Thoracic aorta (tissue), 2 donors: ENCODE data around the gene UBE3B. TPM values are rescaled to one million over a fixed set of nuclear protein-coding genes. Genes with fewer than 3 reads are reported as not detected.
"Not testable (repeated sequence)": the region's sequence is repeated elsewhere in the genome, so short reads cannot be mapped to it uniquely, and the experiment has no call there.

Experiments used
- ATAC-seq: fragments of 150-250 bp; one replicate; pipeline ENCODE4 v1.8.0; 2017; ENCODE audit warnings: low read depth; ENCODE audit not compliant: insufficient number of reproducible peaks, low FRiP score
- DNase-seq: peaks from one replicate; pipeline ENCODE4 v3.0.0-alpha.2; 2020; ENCODE audit warnings: low spot score
- H3K27ac ChIP-seq, 2 donors: fragments of 200-600 bp; sonication (generic); 1 replicate in 1 of 2; 2 replicates in 1 of 2; pipeline ENCODE4 v1.5.1; 2016; ENCODE audit warnings: mild to moderate bottlenecking in 2 of 2, moderate library complexity in 2 of 2
- H3K27me3 ChIP-seq: fragments of 200-600 bp; sonication (generic); replicated peaks from 2 replicates; pipeline ENCODE4 v1.6.0; 2016; ENCODE audit warnings: mild to moderate bottlenecking; ENCODE audit not compliant: insufficient read depth
- H3K36me3 ChIP-seq: fragments of 200-600 bp; sonication (generic); one replicate; pipeline ENCODE4 v1.5.1; 2016
- H3K4me1 ChIP-seq, 2 donors: fragments of 200-600 bp; sonication (generic); 1 replicate in 1 of 2; 2 replicates in 1 of 2; pipeline versions ENCODE4 v1.5.1 to v1.6.0; 2016; ENCODE audit warnings: low read depth in 2 of 2, mild to moderate bottlenecking in 1 of 2; ENCODE audit not compliant: control insufficient read depth in 1 of 2
- H3K4me3 ChIP-seq: fragments of 200-600 bp; sonication (generic); 2 replicates; pipeline ENCODE4 v1.5.1; 2016; ENCODE audit warnings: mild to moderate bottlenecking
- H3K9me3 ChIP-seq: fragments of 200-600 bp; sonication (generic); 2 replicates; pipeline ENCODE4 v1.5.1; 2016
- CTCF ChIP-seq: fragments of 200-600 bp; sonication (generic); IDR thresholded peaks from one replicate; pipeline ENCODE4 v1.5.1; 2019; ENCODE audit warnings: antibody characterized with exemption
- total RNA-seq, 2 donors: library from RNA; depleted of rRNA; stranded (reverse); fragments of >200 nt; gene quantifications; one replicate each; pipeline versions ENCODE4 v1.1.0 to v1.2.3, GENCODE V29; 2016

UBE3B gene
- total RNA-seq, 2 donors from 2014 or later, result 41.4 to 75.3 TPM

- no peaks in the 10 kb centered on the region for H3K27me3 ChIP-seq
- peaks cover 62 to 97% of the 10 kb centered on the region in 2 donors for H3K4me1 ChIP-seq
- H3K27ac ChIP-seq, result peak overlapping the region; percentile 99
- no peak for ATAC-seq
- TF ChIP-seq CTCF, result no peak
- H3K4me3 ChIP-seq, result no peak overlapping the region
- peaks cover 29% of the 10 kb centered on the region for H3K36me3 ChIP-seq
- DNase-seq, result no peak
- H3K9me3 ChIP-seq, result no peaks in the 10 kb centered on the region
Observed at GRCh38 chr12:109467978-109468676, 9.3 kb upstream of the UBE3B start.

- no peaks in the 10 kb centered on the region for H3K9me3 ChIP-seq
- H3K27ac ChIP-seq, result peak overlapping the region in 1 of 2 donors; percentile 49
- no peak for ATAC-seq
- no peak for TF ChIP-seq CTCF
- peaks cover 52 to 99% of the 10 kb centered on the region in 2 donors for H3K4me1 ChIP-seq
- peaks cover 29% of the 10 kb centered on the region for H3K36me3 ChIP-seq
- no peaks in the 10 kb centered on the region for H3K27me3 ChIP-seq
- no peak for DNase-seq
- no peak overlapping the region for H3K4me3 ChIP-seq
Observed at GRCh38 chr12:109469517-109469916, 7.9 kb upstream of the UBE3B start.

- Histone ChIP-seq H3K27ac (peak overlapping the region; percentile 22 to 42), H3K27me3 (no peaks in the 10 kb centered on the region), H3K36me3 (peaks cover 12% of the 10 kb centered on the region), H3K4me3 (no peak overlapping the region), H3K4me1 (peaks cover 36 to 79% of the 10 kb centered on the region in 2 donors), H3K9me3 (no peaks in the 10 kb centered on the region)
- TF ChIP-seq CTCF, result no peak
- ATAC-seq (no peak), DNase-seq (no peak)
Observed at GRCh38 chr12:109473006-109473405, 4.4 kb upstream of the UBE3B start.

GRCh38 chr12:109473526-109474270 is 3.7 kb upstream of the UBE3B start:
- DNase-seq, H3K4me3 ChIP-seq, H3K9me3 ChIP-seq, ATAC-seq, H3K27me3 ChIP-seq, H3K36me3 ChIP-seq: not testable (repeated sequence)
- Histone ChIP-seq H3K4me1 (peaks cover 42 to 79% of the 10 kb centered on the region in 2 donors), H3K27ac (peak overlapping the region; percentile 22 to 42)

- TF ChIP-seq CTCF, result no peak
- no peak for DNase-seq
- H3K27ac ChIP-seq, result peak overlapping the region; percentile 93 to 99
- no peaks in the 10 kb centered on the region for H3K27me3 ChIP-seq
- H3K36me3 ChIP-seq, result no peaks in the 10 kb centered on the region
- H3K4me1 ChIP-seq, result peaks cover 42 to 74% of the 10 kb centered on the region in 2 donors
- peak overlapping the region; percentile 77 for H3K4me3 ChIP-seq
- no peaks in the 10 kb centered on the region for H3K9me3 ChIP-seq
- ATAC-seq, result no peak
Observed at GRCh38 chr12:109475121-109475520, 2.3 kb upstream of the UBE3B start.
